ENCODE data around the gene NOX1.
"Not testable (repeated sequence)": the region's sequence is repeated elsewhere in the genome, so short reads cannot be mapped to it uniquely, and the experiment has no call there.

Gene NOX1

DNA sequence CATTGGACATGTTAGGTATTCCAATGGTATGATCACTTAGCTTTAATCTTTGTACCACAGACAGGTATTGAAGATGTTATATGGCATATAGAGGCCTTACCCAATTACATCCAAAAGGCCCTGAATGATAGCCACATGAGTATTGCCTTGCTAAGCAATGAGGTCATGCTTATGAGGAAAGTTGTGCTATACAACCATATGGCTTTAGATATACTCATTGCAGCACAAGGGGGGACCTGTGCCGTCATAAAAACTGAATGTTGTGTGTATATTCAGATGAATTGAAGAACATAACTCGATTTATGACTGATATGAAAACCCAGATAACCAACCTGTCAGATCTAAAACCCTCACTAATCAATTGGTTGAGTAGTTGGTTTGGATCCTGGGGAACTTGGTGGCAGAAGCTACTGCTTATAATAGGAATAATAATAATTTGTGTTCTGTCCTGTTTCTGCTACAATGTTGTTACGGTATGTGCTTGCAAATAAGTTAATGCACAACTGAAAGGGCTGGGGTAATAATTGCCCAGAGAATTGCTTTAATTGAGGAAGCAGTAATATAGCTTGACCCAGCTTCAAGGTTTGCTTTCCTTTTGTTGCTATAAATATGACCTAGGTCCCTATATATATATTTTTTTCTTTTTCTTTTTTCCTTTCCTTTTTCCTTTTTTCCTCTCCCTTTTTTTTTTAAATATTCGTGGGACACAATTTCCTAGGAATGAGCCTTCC lies 75.5 kb downstream of the NOX1 start:
- Histone ChIP-seq H3K4me1 (ENCODE audit: low read length) (no peaks in the 10 kb centered on the region), H3K4me3 (ENCODE audit: low read length) (no peak overlapping the region), H3K9ac (ENCODE audit: low read length) (no peak overlapping the region), H3K27ac (ENCODE audit: low read length) (no peak overlapping the region), H3K9me3 (ENCODE audit: insufficient read depth, low read length) (no peaks in the 10 kb centered on the region), H3K79me2 (ENCODE audit: low read length) (no peaks in the 10 kb centered on the region), H3K4me2 (ENCODE audit: low read length) (no peak overlapping the region), H3K27me3 (ENCODE audit: low read depth, low read length) (no peaks in the 10 kb centered on the region), H4K20me1 (ENCODE audit: insufficient read depth, low read length) (no peaks in the 10 kb centered on the region), H3K36me3 (replicated peaks; ENCODE audit: low read depth, low read length) (no peaks in the 10 kb centered on the region), H2AFZ (ENCODE audit: low read depth, low read length) (no peak overlapping the region)
- TF ChIP-seq, protein P1, sequence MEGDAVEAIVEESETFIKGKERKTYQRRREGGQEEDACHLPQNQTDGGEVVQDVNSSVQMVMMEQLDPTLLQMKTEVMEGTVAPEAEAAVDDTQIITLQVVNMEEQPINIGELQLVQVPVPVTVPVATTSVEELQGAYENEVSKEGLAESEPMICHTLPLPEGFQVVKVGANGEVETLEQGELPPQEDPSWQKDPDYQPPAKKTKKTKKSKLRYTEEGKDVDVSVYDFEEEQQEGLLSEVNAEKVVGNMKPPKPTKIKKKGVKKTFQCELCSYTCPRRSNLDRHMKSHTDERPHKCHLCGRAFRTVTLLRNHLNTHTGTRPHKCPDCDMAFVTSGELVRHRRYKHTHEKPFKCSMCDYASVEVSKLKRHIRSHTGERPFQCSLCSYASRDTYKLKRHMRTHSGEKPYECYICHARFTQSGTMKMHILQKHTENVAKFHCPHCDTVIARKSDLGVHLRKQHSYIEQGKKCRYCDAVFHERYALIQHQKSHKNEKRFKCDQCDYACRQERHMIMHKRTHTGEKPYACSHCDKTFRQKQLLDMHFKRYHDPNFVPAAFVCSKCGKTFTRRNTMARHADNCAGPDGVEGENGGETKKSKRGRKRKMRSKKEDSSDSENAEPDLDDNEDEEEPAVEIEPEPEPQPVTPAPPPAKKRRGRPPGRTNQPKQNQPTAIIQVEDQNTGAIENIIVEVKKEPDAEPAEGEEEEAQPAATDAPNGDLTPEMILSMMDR (IDR thresholded peaks at IDR 0.05; ENCODE audit: low read depth, low read length) = no peak
- no peak for TF ChIP-seq EZH2phosphoT487 (IDR thresholded peaks at IDR 0.05; ENCODE audit: low read depth)

DNA sequence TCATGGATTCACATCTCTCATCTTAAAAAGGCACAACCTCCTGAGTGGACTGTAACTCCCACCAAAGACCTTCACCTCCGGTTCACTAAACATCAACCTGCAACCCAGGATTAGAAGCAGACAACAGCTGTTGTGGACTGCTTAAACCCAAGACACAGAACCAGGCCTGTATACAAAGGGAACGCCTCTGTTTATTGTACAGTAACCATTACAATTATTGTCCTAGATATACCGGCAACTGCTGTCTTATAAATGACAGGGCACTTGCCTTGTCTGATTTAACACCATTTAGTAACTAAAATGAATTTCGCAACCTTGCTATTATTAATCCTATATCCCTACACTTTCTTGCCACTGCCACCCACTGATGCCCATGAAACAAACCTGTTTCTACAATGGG lies 76.8 kb downstream of the NOX1 start:
- no peak overlapping the region for H3K4me2 ChIP-seq (ENCODE audit: low read length)
- no peaks in the 10 kb centered on the region for H4K20me1 ChIP-seq (ENCODE audit: insufficient read depth, low read length)
- H3K9ac ChIP-seq (ENCODE audit: low read length) = no peak overlapping the region
- TF ChIP-seq, protein P1 (IDR thresholded peaks at IDR 0.05; ENCODE audit: low read depth, low read length) = no peak
- TF ChIP-seq EZH2phosphoT487 (IDR thresholded peaks at IDR 0.05; ENCODE audit: low read depth) = no peak
- no peak overlapping the region for H3K27ac ChIP-seq (ENCODE audit: low read length)
- no peaks in the 10 kb centered on the region for H3K27me3 ChIP-seq (ENCODE audit: low read depth, low read length)
- no peaks in the 10 kb centered on the region for H3K9me3 ChIP-seq (ENCODE audit: insufficient read depth, low read length)
- H2AFZ ChIP-seq (ENCODE audit: low read depth, low read length) = no peak overlapping the region
- H3K36me3 ChIP-seq (replicated peaks; ENCODE audit: low read depth, low read length) = no peaks in the 10 kb centered on the region
- no peak overlapping the region for H3K4me3 ChIP-seq (ENCODE audit: low read length)
- no peaks in the 10 kb centered on the region for H3K4me1 ChIP-seq (ENCODE audit: low read length)
- H3K79me2 ChIP-seq (ENCODE audit: low read length) = no peaks in the 10 kb centered on the region

DNA sequence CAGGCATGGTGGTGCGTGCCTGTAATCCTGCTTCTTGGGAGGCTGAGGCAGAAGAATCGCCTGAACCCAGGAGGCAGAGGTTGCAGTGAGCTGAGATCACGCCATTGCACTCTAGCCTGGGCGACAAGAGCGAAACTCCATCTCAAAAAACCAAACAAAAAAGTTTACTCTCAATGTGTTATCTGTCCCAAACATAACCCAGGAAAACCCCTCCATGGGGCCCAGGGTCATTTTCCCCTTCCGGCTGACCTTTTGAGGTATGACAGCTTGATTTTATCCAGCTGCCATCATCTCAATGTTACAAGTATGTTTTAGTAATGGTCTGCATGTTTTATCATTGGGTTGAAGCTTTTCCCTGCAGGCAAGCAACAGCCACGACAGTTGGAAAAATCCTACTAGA lies 77.8 kb downstream of the NOX1 start:
- H3K27me3 ChIP-seq (ENCODE audit: low read depth, low read length); H3K4me1 ChIP-seq (ENCODE audit: low read length); H3K4me3 ChIP-seq (ENCODE audit: low read length); H4K20me1 ChIP-seq (ENCODE audit: insufficient read depth, low read length); H3K27ac ChIP-seq (ENCODE audit: low read length); H3K9ac ChIP-seq (ENCODE audit: low read length); H2AFZ ChIP-seq (ENCODE audit: low read depth, low read length); H3K79me2 ChIP-seq (ENCODE audit: low read length); H3K9me3 ChIP-seq (ENCODE audit: insufficient read depth, low read length); H3K4me2 ChIP-seq (ENCODE audit: low read length); H3K36me3 ChIP-seq (replicated peaks; ENCODE audit: low read depth, low read length): not testable (repeated sequence)

Data from OCI-LY3 (cell line).